IPS-18c (cell line): ENCODE measurements around the gene DAPK3.

Experiments
- H3K4me3 ChIP-seq: 2 replicates; pipeline ENCODE4 v1.7.0; 2013; ENCODE audit warnings: low read depth, mild to moderate bottlenecking, low read length, moderate library complexity; ENCODE audit not compliant: insufficient read depth
- H3K9me3 ChIP-seq: one replicate; pipeline ENCODE4 v1.6.1; 2013; ENCODE audit warnings: mild to moderate bottlenecking, low read length, moderate library complexity; ENCODE audit not compliant: control insufficient read depth, insufficient read depth

The DAPK3 gene

GRCh38 chr19:3910105-3910504 is 60.8 kb downstream of the DAPK3 start:
- peaks cover 6% of the 10 kb centered on the region for H3K9me3 ChIP-seq
- H3K4me3 ChIP-seq = no peak overlapping the region
